Hepatocyte (in vitro differentiated cells): ENCODE results near the gene NCF4. TPM values are rescaled to one million over a fixed set of nuclear protein-coding genes. Genes with fewer than 3 reads are reported as not detected.

ENCODE experiments used
- DNase-seq: peaks from one replicate; pipeline ENCODE4 v3.0.0-alpha.2; 2016; ENCODE audit warnings: low spot score
- H2AFZ ChIP-seq: fragments of 200-600 bp; sonication (generic); 2 replicates; pipeline ENCODE4 v1.6.0; 2016; ENCODE audit warnings: antibody characterized with exemption, mild to moderate bottlenecking
- H3K27ac ChIP-seq: fragments of 200-600 bp; sonication (generic); 2 replicates; pipeline ENCODE4 v1.5.1; 2016; ENCODE audit warnings: mild to moderate bottlenecking
- H3K27me3 ChIP-seq: fragments of 200-600 bp; sonication (generic); 2 replicates; pipeline ENCODE4 v1.6.1; 2016
- H3K36me3 ChIP-seq: fragments of 200-600 bp; sonication (generic); replicated peaks from 2 replicates; pipeline ENCODE4 v1.5.1; 2016; ENCODE audit warnings: low read depth; ENCODE audit not compliant: insufficient read depth
- H3K4me1 ChIP-seq: fragments of 200-600 bp; sonication (generic); 2 replicates; pipeline ENCODE4 v1.5.1; 2016; ENCODE audit warnings: mild to moderate bottlenecking, moderate library complexity; ENCODE audit not compliant: insufficient read depth
- H3K4me2 ChIP-seq: fragments of 200-600 bp; sonication (generic); 2 replicates; pipeline ENCODE4 v1.6.0; 2016
- H3K4me3 ChIP-seq: fragments of 200-600 bp; sonication (generic); 2 replicates; pipeline ENCODE4 v1.5.1; 2016; ENCODE audit warnings: mild to moderate bottlenecking
- H3K79me2 ChIP-seq: fragments of 200-600 bp; sonication (generic); 2 replicates; pipeline ENCODE4 v1.6.0; 2017; ENCODE audit warnings: mild to moderate bottlenecking
- H3K9me2 ChIP-seq: fragments of 200-600 bp; sonication (generic); replicated peaks from 2 replicates; pipeline ENCODE4 v1.6.0; 2017; ENCODE audit warnings: mild to moderate bottlenecking; ENCODE audit not compliant: insufficient read depth
- H3K9me3 ChIP-seq: fragments of 200-600 bp; sonication (generic); 2 replicates; pipeline ENCODE4 v1.5.1; 2016; ENCODE audit warnings: low read depth, mild to moderate bottlenecking
- H4K20me1 ChIP-seq: fragments of 200-600 bp; sonication (generic); 2 replicates; pipeline ENCODE4 v1.6.0; 2016; ENCODE audit warnings: mild to moderate bottlenecking; ENCODE audit not compliant: insufficient read depth, poor library complexity, severe bottlenecking
- EZH2 ChIP-seq: fragments of 200-600 bp; sonication (generic); IDR thresholded peaks from 2 replicates; pipeline ENCODE4 v1.6.1; 2016; ENCODE audit warnings: antibody characterized with exemption, mild to moderate bottlenecking, borderline replicate concordance
- EZH2phosphoT487 ChIP-seq: fragments of 200-600 bp; sonication (generic); IDR thresholded peaks from one replicate; pipeline ENCODE4 v1.6.1; 2018; ENCODE audit warnings: antibody characterized with exemption, mild to moderate bottlenecking, low read depth, moderate library complexity; ENCODE audit not compliant: unreplicated experiment, severe bottlenecking
- WGBS: methylation state at CpG from one replicate; pipeline ENCODE4 v1.1.6; 2016; ENCODE audit warnings: low lambda C conversion rate; ENCODE audit errors: missing lambda C conversion rate; 5-methylcytosine and 5-hydroxymethylcytosine counted together
- polyA plus RNA-seq: library from polyadenylated mRNA; unstranded; fragments of >200 nt; fragmentation: Nextera tagmentation; extraction: Ambion mirVana; gene quantifications from 2 replicates; pipeline ENCODE4 v1.2.1, GENCODE V29; 2016
- total RNA-seq: library from RNA; depleted of rRNA; stranded (reverse); fragments of >200 nt; gene quantifications from 2 replicates; pipeline ENCODE4 v1.2.3, GENCODE V29; 2014
- TF ChIP-seq, protein P1 (sequence below): fragments of 200-600 bp; sonication (generic); IDR thresholded peaks from 2 replicates; pipeline ENCODE4 v1.5.1; 2016; ENCODE audit warnings: antibody characterized with exemption, mild to moderate bottlenecking; ENCODE audit not compliant: poor library complexity

The NCF4 gene
- total and polyA plus RNA-seq, 2 experiments from 2014 or later, result 0.37 to 0.54 TPM

DNA sequence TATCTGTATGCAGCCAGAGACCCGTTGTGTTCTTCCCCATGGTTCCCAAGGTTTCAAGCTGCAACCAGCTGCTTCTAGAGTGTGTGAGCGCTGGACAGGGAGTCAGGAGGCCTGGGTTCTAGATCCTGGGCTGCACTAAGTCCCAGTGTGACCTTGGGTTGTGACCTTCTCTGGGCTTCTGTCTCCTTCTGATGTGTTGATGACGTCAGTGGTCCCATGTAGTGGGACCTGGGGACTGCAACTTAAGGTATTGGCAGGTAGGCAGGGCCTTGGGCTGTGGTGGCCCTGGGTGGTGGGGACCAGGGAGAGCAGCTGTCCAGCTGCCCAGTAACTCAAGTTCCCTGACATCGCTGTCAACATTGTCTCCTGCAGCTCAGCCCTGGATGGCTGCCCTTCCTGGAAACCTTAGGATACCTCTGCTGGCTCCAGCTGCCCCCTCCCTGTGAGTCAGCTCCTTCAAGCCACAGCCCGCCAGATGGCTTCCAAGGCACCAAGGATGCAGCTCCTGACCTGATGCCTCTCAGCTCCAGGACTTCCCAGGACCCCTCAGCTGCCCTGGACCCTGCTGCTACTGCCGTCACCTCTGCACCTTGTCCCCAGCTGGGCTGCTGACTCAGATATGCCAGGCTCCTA, 42.7 kb upstream of the NCF4 start:
- H3K36me3 ChIP-seq, result no peaks in the 10 kb centered on the region
- H2AFZ ChIP-seq, result no peak overlapping the region
- no peaks in the 10 kb centered on the region for H3K79me2 ChIP-seq
- no peak overlapping the region for H3K4me2 ChIP-seq
- peaks cover 80% of the 10 kb centered on the region for H3K27me3 ChIP-seq
- H3K9me3 ChIP-seq, result no peaks in the 10 kb centered on the region
- no peak overlapping the region for H3K4me3 ChIP-seq
- H4K20me1 ChIP-seq, result no peaks in the 10 kb centered on the region
- no peak for DNase-seq
- no peaks in the 10 kb centered on the region for H3K9me2 ChIP-seq
- TF ChIP-seq EZH2, result no peak
- TF ChIP-seq, protein P1, sequence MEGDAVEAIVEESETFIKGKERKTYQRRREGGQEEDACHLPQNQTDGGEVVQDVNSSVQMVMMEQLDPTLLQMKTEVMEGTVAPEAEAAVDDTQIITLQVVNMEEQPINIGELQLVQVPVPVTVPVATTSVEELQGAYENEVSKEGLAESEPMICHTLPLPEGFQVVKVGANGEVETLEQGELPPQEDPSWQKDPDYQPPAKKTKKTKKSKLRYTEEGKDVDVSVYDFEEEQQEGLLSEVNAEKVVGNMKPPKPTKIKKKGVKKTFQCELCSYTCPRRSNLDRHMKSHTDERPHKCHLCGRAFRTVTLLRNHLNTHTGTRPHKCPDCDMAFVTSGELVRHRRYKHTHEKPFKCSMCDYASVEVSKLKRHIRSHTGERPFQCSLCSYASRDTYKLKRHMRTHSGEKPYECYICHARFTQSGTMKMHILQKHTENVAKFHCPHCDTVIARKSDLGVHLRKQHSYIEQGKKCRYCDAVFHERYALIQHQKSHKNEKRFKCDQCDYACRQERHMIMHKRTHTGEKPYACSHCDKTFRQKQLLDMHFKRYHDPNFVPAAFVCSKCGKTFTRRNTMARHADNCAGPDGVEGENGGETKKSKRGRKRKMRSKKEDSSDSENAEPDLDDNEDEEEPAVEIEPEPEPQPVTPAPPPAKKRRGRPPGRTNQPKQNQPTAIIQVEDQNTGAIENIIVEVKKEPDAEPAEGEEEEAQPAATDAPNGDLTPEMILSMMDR, result no peak
- no peak for TF ChIP-seq EZH2phosphoT487
- H3K27ac ChIP-seq, result no peak overlapping the region
- WGBS, result 82% methylated on average over 6 of the region's 6 CpGs
- H3K4me1 ChIP-seq, result peaks cover 5% of the 10 kb centered on the region

DNA sequence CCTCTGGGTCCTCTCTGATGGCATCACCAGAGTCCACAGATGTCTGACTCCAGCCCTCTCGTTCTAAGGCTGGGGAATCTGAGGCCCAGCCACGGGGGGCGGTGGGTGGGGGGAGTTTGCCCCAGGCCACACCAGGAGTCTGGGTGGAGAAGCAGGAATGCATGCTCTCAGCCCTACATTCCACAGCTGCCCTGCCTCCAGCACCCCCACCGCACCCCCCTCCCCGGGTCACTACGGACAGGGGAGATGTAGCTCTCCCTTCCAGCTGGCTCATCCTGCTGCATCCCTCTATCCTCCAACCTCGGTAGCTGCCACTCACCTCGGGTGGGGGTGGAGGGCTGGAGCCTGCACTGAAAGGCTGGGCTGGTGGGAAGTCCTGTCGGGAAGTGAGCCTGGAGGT, 41.7 kb upstream of the NCF4 start:
- DNase-seq, result no peak

DNA sequence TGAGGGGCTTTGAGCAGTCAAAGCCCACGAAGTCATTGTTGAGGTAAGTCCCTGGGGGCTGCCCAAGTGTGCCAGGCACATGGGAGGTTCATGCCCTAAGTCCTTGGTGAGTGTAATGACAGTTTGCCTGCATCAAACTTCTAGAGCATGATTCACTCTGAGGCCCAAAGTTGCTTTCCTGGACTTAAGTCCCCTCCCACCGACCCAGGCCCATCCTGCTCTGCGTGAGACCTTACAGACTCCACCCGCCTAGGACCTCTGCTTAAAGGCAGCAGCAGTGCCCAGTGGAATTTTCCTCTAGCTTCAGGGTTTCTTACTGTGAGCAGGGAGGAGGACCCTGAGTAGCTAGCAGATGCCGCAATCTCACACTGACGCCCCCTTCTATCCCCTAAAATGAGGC, 38.2 kb upstream of the NCF4 start:
- TF ChIP-seq EZH2, result no peak
- no peak for TF ChIP-seq EZH2phosphoT487
- TF ChIP-seq, protein P1, result no peak
- Histone ChIP-seq H3K9me2 (no peaks in the 10 kb centered on the region), H3K4me1 (no peaks in the 10 kb centered on the region), H3K27ac (no peak overlapping the region), H4K20me1 (no peaks in the 10 kb centered on the region), H3K36me3 (no peaks in the 10 kb centered on the region), H3K9me3 (no peaks in the 10 kb centered on the region), H3K79me2 (no peaks in the 10 kb centered on the region), H3K4me2 (no peak overlapping the region), H2AFZ (no peak overlapping the region), H3K27me3 (peaks cover 37% of the 10 kb centered on the region), H3K4me3 (no peak overlapping the region)
- 75% methylated on average over 6 of the region's 6 CpGs for WGBS
- DNase-seq, result no peak

More for the DNA sequence above, 41.7 kb upstream of the NCF4 start:
- Histone ChIP-seq H3K27me3 (peaks cover 72% of the 10 kb centered on the region), H3K4me1 (peaks cover 5% of the 10 kb centered on the region), H3K9me2 (no peaks in the 10 kb centered on the region), H4K20me1 (no peaks in the 10 kb centered on the region), H3K36me3 (no peaks in the 10 kb centered on the region), H3K9me3 (no peaks in the 10 kb centered on the region), H2AFZ (no peak overlapping the region), H3K4me2 (no peak overlapping the region), H3K79me2 (no peaks in the 10 kb centered on the region), H3K4me3 (no peak overlapping the region), H3K27ac (no peak overlapping the region)
- 41% methylated on average over 3 of the region's 9 CpGs for WGBS
- no peak for TF ChIP-seq EZH2
- no peak for TF ChIP-seq EZH2phosphoT487
- TF ChIP-seq, protein P1, result no peak
